NCI-H2029 treated with DMSO at 0.1 percent for 48 hours (cell line): ENCODE measurements around the gene PTDSS2.

ENCODE experiments used
- DNase-seq: peaks from one replicate; lab custom pipeline; 2025; lab: John Stamatoyannopoulos, UW

PTDSS2 gene

GRCh38 chr11:530960-531831 is 81.1 kb downstream of the PTDSS2 start:
- no peak for DNase-seq

DNA sequence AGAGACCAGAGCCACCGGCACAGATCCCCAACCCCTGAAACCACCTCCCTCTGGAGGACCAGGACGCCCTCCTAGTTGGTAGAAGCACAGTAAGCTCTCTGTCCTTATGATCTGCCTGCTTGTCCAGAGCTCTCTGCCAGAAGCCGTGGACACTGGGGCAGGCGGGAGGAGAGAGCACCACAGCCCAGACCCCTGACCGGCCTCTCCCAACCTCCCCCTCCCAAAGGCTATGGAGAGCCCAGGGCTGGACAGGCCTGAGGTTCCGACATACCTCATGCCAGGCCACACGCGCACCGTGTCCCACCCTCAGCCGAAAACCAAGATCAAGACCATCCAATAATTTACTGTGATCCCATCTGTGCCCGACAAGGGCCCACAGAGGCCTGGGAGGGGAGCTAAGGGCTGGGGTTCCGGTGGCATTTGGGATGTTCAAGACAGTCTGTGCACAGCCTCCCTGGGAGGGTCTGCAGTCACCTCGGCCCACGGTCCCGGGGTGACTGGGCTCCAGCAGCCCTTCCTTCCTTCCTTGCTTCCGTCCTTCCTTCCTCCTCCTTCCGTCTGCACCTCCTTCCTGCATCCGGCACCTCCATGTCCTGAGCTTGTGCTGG is 81.9 kb downstream of the PTDSS2 start:
- no peak for DNase-seq

- DNase-seq, result no peak
Measured at GRCh38 chr11:532527-532985, 82.5 kb downstream of the PTDSS2 start.

DNA sequence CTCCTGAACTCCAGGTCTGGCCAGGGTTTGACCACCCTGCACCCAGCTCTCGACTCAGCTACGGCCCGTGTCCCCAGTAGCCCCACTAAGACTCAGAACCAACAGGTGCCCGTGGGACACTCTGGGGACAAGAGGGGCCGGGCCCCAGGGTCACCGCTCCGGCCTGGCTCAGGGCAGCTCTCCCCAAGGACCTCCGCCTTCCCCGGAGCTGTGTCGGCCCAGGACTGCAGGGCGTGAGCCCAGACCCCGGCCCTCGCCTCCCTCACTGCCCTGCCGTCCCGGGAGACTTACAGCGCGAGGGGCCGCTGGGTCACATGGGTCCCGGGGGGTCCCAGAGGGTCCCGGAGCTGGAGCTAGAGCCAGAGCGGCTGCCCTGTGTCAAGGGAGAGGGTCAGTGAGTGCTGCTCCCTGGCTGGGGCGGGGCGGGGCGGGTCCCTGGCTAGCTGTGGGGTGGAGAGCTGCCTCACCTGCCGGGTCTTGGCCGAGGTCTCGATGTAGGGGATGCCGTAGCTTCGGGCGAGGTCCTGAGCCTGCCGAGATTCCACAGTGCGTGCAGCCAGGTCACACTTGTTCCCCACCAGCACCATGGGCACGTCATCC is 83.0 kb downstream of the PTDSS2 start:
- no peak for DNase-seq

DNA sequence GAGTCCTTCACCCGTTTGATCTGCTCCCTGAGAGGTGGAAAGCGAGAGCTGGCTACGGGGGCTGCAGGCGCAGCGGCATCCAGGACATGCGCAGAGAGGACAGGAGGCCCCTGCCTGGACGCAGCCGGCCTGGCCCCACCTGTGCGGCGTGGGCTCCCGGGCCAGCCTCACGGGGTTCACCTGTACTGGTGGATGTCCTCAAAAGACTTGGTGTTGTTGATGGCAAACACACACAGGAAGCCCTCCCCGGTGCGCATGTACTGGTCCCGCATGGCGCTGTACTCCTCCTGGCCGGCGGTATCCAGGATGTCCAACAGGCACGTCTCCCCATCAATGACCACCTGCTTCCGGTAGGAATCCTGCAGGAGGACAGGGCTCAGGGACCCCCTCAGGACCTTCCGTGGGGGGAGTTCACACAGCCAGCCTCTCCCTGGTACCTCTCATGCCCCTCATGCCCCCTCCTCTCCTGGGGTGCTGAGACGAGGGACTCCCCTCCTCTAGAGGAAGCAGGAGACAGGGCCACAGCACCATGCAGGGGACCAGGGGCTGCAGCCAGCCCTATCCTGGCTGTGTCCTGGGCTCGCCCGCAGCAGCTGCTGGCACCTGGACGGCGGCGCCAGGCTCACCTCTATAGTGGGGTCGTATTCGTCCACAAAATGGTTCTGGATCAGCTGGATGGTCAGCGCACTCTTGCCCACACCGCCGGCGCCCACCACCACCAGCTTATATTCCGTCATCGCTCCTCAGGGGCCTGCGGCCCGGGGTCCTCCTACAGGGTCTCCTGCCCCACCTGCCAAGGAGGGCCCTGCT is 83.7 kb downstream of the PTDSS2 start:
- no peak for DNase-seq

DNA sequence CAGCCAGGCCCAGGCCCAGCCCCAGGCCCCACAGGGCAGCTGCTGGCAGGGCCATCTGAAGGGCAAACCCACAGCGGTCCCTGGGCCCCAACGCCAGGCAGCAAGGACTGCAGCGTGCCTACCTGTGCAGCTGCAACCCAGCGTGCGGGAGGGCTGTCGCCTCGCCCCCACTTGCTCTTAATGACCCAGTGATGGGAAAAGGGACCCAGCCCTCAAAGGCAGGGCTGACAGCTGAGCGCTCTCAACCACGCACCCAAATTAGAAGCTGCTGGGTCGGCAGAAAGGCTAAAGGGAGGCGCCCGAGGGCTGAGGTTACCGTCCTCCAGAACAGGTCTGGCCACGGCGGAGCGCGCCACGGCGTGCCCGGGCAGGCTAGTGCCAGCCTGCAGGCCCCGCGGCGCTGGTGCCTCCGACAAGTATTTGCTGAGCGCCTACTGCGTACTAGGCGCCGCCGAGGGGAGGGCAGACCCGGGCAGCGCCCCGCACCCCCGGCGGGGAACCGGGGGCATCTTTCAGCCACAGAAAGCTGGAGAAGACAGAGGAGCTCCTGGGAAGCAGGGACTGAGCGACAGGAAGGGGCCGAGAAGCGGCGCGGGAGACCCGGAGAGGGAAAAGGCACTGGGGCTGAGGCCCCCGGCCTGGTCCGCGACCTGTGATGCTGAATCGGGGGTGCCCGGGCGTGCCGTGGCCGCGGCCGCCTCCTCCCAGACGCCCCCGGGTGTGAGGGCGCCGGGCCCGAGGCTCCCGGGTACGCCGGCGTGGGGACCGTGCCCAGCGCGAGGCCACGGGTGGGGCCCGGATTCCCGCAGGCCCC is 84.5 kb downstream of the PTDSS2 start:
- DNase-seq, result no peak

DNA sequence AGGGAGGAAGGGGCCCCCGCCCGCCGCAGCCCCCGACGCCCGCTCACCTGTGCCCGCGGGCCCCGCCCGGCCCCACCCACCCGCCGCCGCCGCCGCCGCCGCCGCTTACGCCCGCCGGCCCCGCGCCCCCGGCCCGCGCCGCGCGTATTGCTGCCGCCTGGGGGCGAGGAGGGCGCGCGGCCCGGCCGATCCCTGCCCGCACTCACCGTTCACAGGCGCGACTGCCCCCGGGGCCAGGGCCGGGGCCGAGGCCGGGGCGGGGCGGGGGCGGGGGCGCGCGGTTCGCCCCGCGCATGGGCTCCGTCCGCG is 85.1 kb downstream of the PTDSS2 start:
- DNase-seq, result no peak

DNA sequence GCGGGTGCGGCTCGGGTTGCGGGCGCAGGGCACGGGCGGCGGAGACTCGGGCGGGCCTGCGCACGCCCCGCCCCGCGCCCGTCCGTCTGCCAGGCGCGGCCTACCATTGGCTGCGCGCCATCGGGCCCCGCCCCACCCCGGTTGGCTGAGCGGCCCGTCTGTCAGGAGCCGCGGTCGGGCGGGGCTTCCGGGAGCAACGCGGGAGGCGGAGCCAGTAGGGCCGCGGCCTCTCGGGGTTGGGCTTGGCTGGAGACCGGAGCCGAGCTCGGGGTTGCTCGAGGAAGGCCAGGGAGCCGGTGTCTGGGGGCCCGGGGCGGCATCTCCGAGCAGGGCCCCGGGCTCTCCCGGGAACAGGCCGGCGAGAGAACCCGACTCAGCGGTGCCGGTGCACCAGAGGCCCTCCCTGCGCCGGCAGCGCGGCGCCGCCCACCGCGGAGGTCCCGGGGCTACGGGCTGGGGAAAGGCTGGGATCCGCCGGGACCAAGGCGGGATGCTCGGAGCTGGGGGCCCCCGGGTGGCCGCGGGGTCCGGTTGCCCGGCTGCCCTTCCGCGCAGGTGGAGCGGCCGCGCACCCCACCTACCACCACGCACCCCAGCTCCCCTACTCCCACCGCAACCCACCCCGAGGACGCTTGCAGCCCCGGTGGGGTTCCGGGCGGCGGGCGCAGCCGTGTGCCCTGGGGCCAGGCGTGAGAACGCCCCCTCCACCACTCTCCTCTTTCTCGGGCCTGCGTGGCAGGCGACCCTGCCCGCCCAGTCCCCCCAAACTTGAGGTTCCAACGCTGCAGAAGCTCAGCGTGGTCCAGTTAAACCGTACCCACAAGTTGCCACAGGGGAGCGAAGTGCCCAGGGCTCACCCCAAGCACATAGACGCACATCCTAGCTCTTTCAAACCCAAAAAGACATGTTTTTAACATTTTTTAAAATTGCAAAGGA is 85.7 kb downstream of the PTDSS2 start, which contains the start of gene HRAS:
TSS of gene HRAS (minus strand) at position 58 of the 936 bp plus-strand sequence.
- peak; percentile 57 for DNase-seq

DNA sequence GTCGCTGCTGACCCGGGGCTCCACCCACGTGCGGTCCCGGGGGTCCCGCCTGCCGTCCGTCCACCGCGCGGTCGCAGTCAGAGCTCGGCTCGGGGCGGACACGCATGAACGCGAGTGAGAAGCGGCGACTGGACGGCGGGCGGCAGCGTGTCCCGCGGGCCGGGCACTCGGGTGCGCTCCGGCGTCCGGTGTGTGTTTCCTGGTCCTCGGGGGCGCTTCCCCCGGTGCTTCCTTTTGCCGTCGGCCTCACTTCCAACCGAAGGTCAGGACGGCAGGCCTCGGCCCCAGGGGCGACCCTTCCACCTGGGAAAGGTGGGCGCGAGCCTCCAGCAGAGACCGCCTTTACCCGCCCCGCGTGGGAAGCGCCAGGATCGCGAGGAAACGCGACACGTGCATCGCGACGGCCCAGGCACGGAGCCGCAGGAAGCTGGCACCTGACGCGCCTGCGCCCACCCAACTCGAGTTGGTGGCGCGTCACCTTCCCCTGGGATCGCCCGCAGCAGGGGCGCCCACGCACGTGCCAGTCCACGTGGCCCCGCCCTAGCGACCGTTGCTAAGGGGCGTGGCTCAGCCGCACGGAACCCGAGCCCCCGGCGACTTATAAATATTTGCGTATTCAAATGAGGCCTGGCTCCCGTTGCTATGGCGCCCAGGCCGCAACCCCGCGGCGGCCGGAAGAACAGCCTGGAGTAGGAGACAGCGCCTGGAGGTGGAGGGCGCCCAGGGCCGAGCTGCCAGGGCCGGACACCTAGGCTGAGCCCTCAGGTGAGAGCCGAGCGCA is 87.0 kb downstream of the PTDSS2 start, which contains the start of gene LRRC56:
TSS of gene LRRC56 (plus strand) at position 687 of the 781 bp plus-strand sequence. CDS start 3,158 bp downstream, outside the sequence.
- DNase-seq, result peak; percentile 63

- no peak for DNase-seq
Measured at GRCh38 chr11:537622-538430, 87.7 kb downstream of the PTDSS2 start.

- no peak for DNase-seq
Measured at GRCh38 chr11:538431-539051, 88.5 kb downstream of the PTDSS2 start.

DNA sequence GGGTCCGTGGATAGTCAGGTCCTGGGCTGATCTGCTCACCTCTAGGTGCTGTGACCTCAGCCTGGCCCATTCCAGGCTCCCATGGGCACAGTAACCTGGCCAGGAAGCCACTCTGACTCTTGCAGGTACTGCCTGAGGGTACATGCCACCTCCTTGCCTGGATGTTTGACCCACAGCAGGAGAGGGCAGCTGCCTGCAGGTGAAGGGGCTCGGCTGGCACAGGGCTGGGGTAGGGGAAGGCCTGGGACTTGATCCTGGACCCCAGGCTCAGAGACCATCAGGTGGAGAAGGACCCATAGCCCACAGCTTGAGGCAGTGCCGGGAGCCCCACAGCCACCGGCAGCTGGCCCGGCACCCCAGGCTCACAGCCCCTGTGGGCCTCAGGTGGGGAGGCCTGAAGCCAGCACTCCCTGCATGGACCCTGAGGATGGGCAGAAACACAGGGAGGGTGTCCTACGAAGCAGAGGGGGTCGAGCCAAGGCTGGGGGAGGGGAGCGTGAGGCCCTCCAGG is 89.9 kb downstream of the PTDSS2 start:
- DNase-seq, result no peak
